HepG2 (cell line): ENCODE measurements around the gene RBM23. TPM values are rescaled to one million over a fixed set of nuclear protein-coding genes. Genes with fewer than 3 reads are reported as not detected.

Source experiments
- AFF4 ChIP-seq: sonication (generic); formaldehyde crosslinking; IDR thresholded peaks from 2 replicates; pipeline ENCODE4 v1.4.0; 2020; ENCODE audit warnings: missing genetic modification reagents
- DZIP1 ChIP-seq: sonication (generic); formaldehyde crosslinking; IDR thresholded peaks from 2 replicates; pipeline ENCODE4 v1.5.0; 2020; ENCODE audit warnings: mild to moderate bottlenecking, missing genetic modification reagents
- E2F5 ChIP-seq: sonication (generic); formaldehyde crosslinking; conservative IDR thresholded peaks from 2 replicates; pipeline ENCODE4 v1.4.0; 2020; ENCODE audit warnings: missing genetic modification reagents
- FOXK2 ChIP-seq: fragments of 450-650 bp; IDR thresholded peaks from 2 replicates; pipeline ENCODE4 v1.6.1; 2016
- FOXP1 ChIP-seq, 2 experiments: fragments of 450-650 bp in 1 of 2; IDR thresholded peaks; 2 replicates each; pipeline ENCODE4 v1.6.1; 2017 to 2018; ENCODE audit warnings: antibody characterized with exemption in 1 of 2
- IRX3 ChIP-seq: sonication (generic); formaldehyde crosslinking; IDR thresholded peaks from 2 replicates; pipeline ENCODE4 v1.8.1; 2023; ENCODE audit warnings: mild to moderate bottlenecking, low read depth, missing genetic modification reagents, borderline replicate concordance
- KMT2B ChIP-seq: IDR thresholded peaks from 2 replicates; pipeline ENCODE4 v1.6.1; 2016; ENCODE audit warnings: missing genetic modification reagents, missing compliant biosample characterization
- MED13 ChIP-seq: sonication (generic); formaldehyde crosslinking; IDR thresholded peaks from 2 replicates; pipeline ENCODE4 v1.5.0; 2020; ENCODE audit warnings: missing genetic modification reagents
- NBN ChIP-seq: fragments of 450-650 bp; conservative IDR thresholded peaks from 2 replicates; pipeline ENCODE4 v1.6.1; 2017
- NR2F1 ChIP-seq, 2 experiments: fragments of 450-650 bp in 1 of 2; formaldehyde crosslinking in 1 of 2; IDR thresholded peaks; 2 replicates each; pipeline versions ENCODE4 v1.5.0 to v1.6.1; 2016 to 2020; ENCODE audit warnings: mild to moderate bottlenecking in 1 of 2, missing compliant biosample characterization in 1 of 2, missing genetic modification reagents in 1 of 2, moderate library complexity in 1 of 2
- NR2F6 ChIP-seq, 2 experiments: IDR thresholded peaks; 2 replicates each; pipeline ENCODE4 v1.6.1; 2016; ENCODE audit warnings: antibody characterized with exemption in 1 of 2, mild to moderate bottlenecking in 1 of 2
- ONECUT2 ChIP-seq: sonication (generic); formaldehyde crosslinking; IDR thresholded peaks from 2 replicates; pipeline ENCODE4 v1.4.0; 2020; ENCODE audit warnings: missing genetic modification reagents
- ZFP82 ChIP-seq: sonication (generic); formaldehyde crosslinking; IDR thresholded peaks from 2 replicates; pipeline ENCODE4 v1.5.1; 2020; ENCODE audit warnings: mild to moderate bottlenecking, missing genetic modification reagents, borderline replicate concordance
- ZFP90 ChIP-seq: sonication (generic); formaldehyde crosslinking; IDR thresholded peaks from 2 replicates; pipeline ENCODE4 v1.8.0; 2022; ENCODE audit warnings: missing genetic modification reagents, mild to moderate bottlenecking, inconsistent platforms, borderline replicate concordance
- ZNF331 ChIP-seq: sonication (generic); formaldehyde crosslinking; IDR thresholded peaks from 2 replicates; pipeline ENCODE4 v1.4.0; 2020; ENCODE audit warnings: missing genetic modification reagents
- ZNF460 ChIP-seq: sonication (generic); formaldehyde crosslinking; IDR thresholded peaks from 2 replicates; pipeline ENCODE4 v1.5.1; 2020; ENCODE audit warnings: missing genetic modification reagents, mild to moderate bottlenecking, borderline replicate concordance
- ZNF512B ChIP-seq: sonication (generic); formaldehyde crosslinking; IDR thresholded peaks from 2 replicates; pipeline ENCODE4 v1.5.1; 2020; ENCODE audit warnings: missing genetic modification reagents, mild to moderate bottlenecking, borderline replicate concordance
- ZNF569 ChIP-seq: sonication (generic); formaldehyde crosslinking; IDR thresholded peaks from 2 replicates; pipeline ENCODE4 v1.5.0; 2020; ENCODE audit warnings: mild to moderate bottlenecking, missing genetic modification reagents, moderate library complexity, borderline replicate concordance
- ZNF75D ChIP-seq: sonication (generic); formaldehyde crosslinking; IDR thresholded peaks from 2 replicates; pipeline ENCODE4 v1.8.1; 2023; ENCODE audit warnings: missing genetic modification reagents, mild to moderate bottlenecking, borderline replicate concordance
- polyA plus RNA-seq, 8 experiments: library from polyadenylated mRNA; depleted of rRNA in 3 of 8; stranded (reverse) in 7 of 8; unstranded in 1 of 8; fragments of >200 nt; fragmentation: Illumina TruSeq in 4 of 8; extraction: Trizol in 4 of 8; gene quantifications; 2 replicates each; pipeline versions ENCODE4 v1.2.1 to v1.2.3, GENCODE V29; 2011 to 2016; ENCODE audit warnings: low read depth in 4 of 8, missing spikeins in 1 of 8, mixed read lengths in 1 of 8; ENCODE audit not compliant: insufficient read depth in 1 of 8
- total RNA-seq, 5 experiments: library from RNA; depleted of rRNA; stranded (reverse); fragments of >200 nt; fragmentation: Illumina TruSeq; extraction: Trizol; gene quantifications; 2 replicates each; pipeline ENCODE4 v1.2.3, GENCODE V29; 2016; ENCODE audit warnings: low read depth in 1 of 5

The RBM23 gene
- total and polyA plus RNA-seq, 2 of the 13 experiments (the other 11 are each of a cell fraction or from before 2014, with no cell fraction given): 1.5 to 2.1 TPM

DNA sequence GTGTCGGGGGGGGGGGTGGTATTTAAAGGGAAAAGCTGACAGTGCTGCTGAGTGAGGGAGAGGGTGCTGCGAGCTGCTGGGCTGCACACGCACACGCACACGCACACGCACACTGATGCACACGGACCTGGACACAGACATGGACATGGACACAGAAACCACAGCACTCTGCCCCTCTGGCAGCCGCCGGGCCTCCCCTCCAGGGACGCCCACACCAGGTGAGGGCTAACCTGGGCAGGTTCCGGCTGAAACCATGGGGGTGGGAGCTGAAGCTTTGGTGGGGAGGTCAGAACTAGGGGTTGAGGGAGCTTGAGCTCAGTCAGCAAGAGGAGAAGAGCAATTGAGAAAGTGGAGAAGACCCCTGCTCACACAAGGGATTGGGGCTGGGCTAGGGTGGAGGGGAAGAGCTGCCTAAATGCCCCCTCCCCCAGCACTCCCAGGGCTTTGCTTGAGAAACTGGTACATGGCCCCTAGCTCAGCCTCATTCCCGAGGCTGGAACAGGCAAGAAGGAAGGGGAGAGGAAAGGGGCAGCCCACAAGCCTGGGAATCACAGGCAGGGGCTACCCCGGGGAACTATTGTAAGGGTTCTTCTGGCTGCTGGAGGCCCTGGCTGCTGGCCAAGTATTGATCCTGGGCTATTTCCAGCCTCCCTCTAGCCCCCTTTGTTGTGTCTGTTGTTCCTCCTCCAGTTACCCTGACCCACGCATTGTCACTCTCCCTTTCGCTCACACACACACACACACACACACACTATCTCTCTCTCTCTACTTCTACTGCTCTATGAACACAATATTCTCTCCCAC, 35.6 kb downstream of the RBM23 start, which contains the start of gene REM2 (continued):
- TF ChIP-seq DZIP1 (no peak), ZNF460 (CRISPR knock-in tag) (0 out of 2 replicates have a peak, but pooled peaks have one; percentile 37), MED13 (CRISPR knock-in tag) (no peak), ZFP90 (no peak; the same call in 1 of the 2 replicates), ZNF75D (CRISPR knock-in tag) (no peak), ZFP82 (CRISPR knock-in tag) (peak; percentile 52; the same call in 1 of the 2 replicates), E2F5 (no peak), NBN (no peak), FOXK2 (no peak), ONECUT2 (CRISPR knock-in tag) (peak; percentile 84), AFF4 (CRISPR knock-in tag) (no peak), ZNF569 (CRISPR knock-in tag) (no peak), ZNF331 (CRISPR knock-in tag) (no peak), NR2F1 (CRISPR knock-in tag; IDR thresholded peaks at IDR 0.05) (no peak), KMT2B (CRISPR knock-in tag) (no peak), NR2F6 (IDR thresholded peaks at IDR 0.05) (no peak), NR2F6 (CRISPR knock-in tag; IDR thresholded peaks at IDR 0.05) (no peak), IRX3 (CRISPR knock-in tag) (no peak), ZNF512B (CRISPR knock-in tag) (peak; percentile 54; the same call in 1 of the 2 replicates), FOXP1 (IDR thresholded peaks at IDR 0.05) (peak; percentile 57; the same call in 1 of the 2 replicates), FOXP1 (CRISPR knock-in tag; IDR thresholded peaks at IDR 0.05) (no peak)
